Mesenteric fat pad (tissue), 1 donor: ENCODE data around the gene CGRRF1. TPM values are rescaled to one million over a fixed set of nuclear protein-coding genes. Genes with fewer than 3 reads are reported as not detected.

Experiments
- DNase-seq: peaks from one replicate; pipeline ENCODE4 v3.0.0-alpha.2; 2020; ENCODE audit warnings: low spot score
- total RNA-seq: library from RNA; stranded (reverse); fragmentation: NEBNext Ultra II Directional; extraction: Animal tissue kit (Norgen Biotek cat#: 25700); gene quantifications from one replicate; pipeline ENCODE4 v1.2.1, GENCODE V29; 2021
- donor health status: DM: yes; HTN: yes; CAD: no.

The CGRRF1 gene
- total RNA-seq, 1 donor from 2014 or later: 23.3 TPM

GRCh38 chr14:54489318-54489683 lies 20.4 kb upstream of the CGRRF1 start:
- no peak for DNase-seq

- DNase-seq: no peak
Observed at GRCh38 chr14:54489731-54490444, 19.8 kb upstream of the CGRRF1 start.

- no peak for DNase-seq
Observed at GRCh38 chr14:54490445-54491175, 19.1 kb upstream of the CGRRF1 start.

- DNase-seq: no peak
Observed at GRCh38 chr14:54493293-54493692, 16.4 kb upstream of the CGRRF1 start.

GRCh38 chr14:54497224-54497623 lies 12.5 kb upstream of the CGRRF1 start:
- no peak for DNase-seq

GRCh38 chr14:54498095-54498531 lies 11.6 kb upstream of the CGRRF1 start:
- DNase-seq: no peak

- DNase-seq: no peak
Observed at GRCh38 chr14:54498579-54498978, 11.1 kb upstream of the CGRRF1 start.

GRCh38 chr14:54500744-54501143 lies 9.0 kb upstream of the CGRRF1 start:
- DNase-seq: no peak

- no peak for DNase-seq
Observed at GRCh38 chr14:54501480-54501879, 8.2 kb upstream of the CGRRF1 start.

- no peak for DNase-seq
Observed at GRCh38 chr14:54502602-54503001, 7.1 kb upstream of the CGRRF1 start.

GRCh38 chr14:54503486-54503885 lies 6.2 kb upstream of the CGRRF1 start:
- no peak for DNase-seq

- no peak for DNase-seq
Observed at GRCh38 chr14:54512393-54512792, 2.7 kb downstream of the CGRRF1 start.

GRCh38 chr14:54515670-54516069 lies 6.0 kb downstream of the CGRRF1 start:
- DNase-seq: no peak

- DNase-seq: no peak
Observed at GRCh38 chr14:54516709-54517108, 7.0 kb downstream of the CGRRF1 start.

GRCh38 chr14:54524410-54524809 lies 14.7 kb downstream of the CGRRF1 start:
- DNase-seq: no peak

GRCh38 chr14:54528973-54529372 lies 19.3 kb downstream of the CGRRF1 start:
- no peak for DNase-seq

- DNase-seq: no peak
Observed at GRCh38 chr14:54529811-54530210, 20.1 kb downstream of the CGRRF1 start.

GRCh38 chr14:54532111-54533012 lies 22.7 kb downstream of the CGRRF1 start:
- DNase-seq: no peak

- no peak for DNase-seq
Observed at GRCh38 chr14:54533100-54533499, 23.4 kb downstream of the CGRRF1 start.

- no peak for DNase-seq
Observed at GRCh38 chr14:54535126-54535525, 25.4 kb downstream of the CGRRF1 start.

GRCh38 chr14:54535646-54536045 lies 25.9 kb downstream of the CGRRF1 start:
- no peak for DNase-seq

GRCh38 chr14:54537651-54538050 lies 27.9 kb downstream of the CGRRF1 start:
- no peak for DNase-seq
